Measurements from ENCODE around the gene MBIP.

The MBIP gene

DNA sequence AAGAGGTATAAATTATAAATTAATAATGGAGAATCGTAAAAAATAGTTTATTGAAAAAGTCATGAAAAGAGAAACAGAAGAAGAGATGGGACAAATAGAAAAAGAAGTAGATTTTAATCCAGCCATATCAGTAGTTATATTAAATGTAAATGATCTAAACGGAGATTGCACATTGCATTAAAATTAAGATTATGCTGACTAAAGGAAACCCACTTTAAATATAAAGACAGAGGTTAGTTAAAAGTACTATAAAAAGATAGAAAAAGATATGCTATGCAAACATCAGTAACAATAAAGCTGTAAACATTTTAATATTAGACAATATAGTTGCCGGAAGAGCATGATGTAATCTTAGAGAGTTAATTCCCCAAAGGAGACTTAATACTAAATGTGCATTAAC lies 5.4 kb upstream of the MBIP start:
- Histone ChIP-seq H3K4me3 (ENCODE audit: low read depth, low read length) (no peak overlapping the region), H3K9me3 (ENCODE audit: control insufficient read depth, insufficient read depth, low read depth, low read length) (no peaks in the 10 kb centered on the region), H3K36me3 (ENCODE audit: control insufficient read depth in 2 of 2, insufficient read depth in 1 of 2, low read length in 2 of 2) (no peaks in the 10 kb centered on the region), H3K27ac (ENCODE audit: extremely low read depth, low read depth, low read length) (no peak overlapping the region), H3K4me1 (ENCODE audit: control insufficient read depth, insufficient read depth, low read length) (no peaks in the 10 kb centered on the region)
- ChIA-PET CTCF (no interaction called here), POLR2A (no interaction called here)
- no peak for TF ChIP-seq BCL11B (tag by site-specific recombination; IDR thresholded peaks at IDR 0.05; ENCODE audit: low read depth)
- no peak for TF ChIP-seq ZNF148 (tag by site-specific recombination; IDR thresholded peaks at IDR 0.05; ENCODE audit: borderline replicate concordance)
- TF ChIP-seq ZSCAN16 (tag by site-specific recombination; IDR thresholded peaks at IDR 0.05) = no peak
- no peak for TF ChIP-seq ZNF701 (tag by site-specific recombination; IDR thresholded peaks at IDR 0.05)
- no peak for TF ChIP-seq ZNF354C (tag by site-specific recombination; IDR thresholded peaks at IDR 0.05; ENCODE audit: borderline replicate concordance, low read depth)
- no peak for TF ChIP-seq ZNF341 (tag by site-specific recombination; IDR thresholded peaks at IDR 0.05; ENCODE audit: low read depth)
- no peak for TF ChIP-seq GLIS1 (tag by site-specific recombination; IDR thresholded peaks at IDR 0.05)
- TF ChIP-seq, protein P1, sequence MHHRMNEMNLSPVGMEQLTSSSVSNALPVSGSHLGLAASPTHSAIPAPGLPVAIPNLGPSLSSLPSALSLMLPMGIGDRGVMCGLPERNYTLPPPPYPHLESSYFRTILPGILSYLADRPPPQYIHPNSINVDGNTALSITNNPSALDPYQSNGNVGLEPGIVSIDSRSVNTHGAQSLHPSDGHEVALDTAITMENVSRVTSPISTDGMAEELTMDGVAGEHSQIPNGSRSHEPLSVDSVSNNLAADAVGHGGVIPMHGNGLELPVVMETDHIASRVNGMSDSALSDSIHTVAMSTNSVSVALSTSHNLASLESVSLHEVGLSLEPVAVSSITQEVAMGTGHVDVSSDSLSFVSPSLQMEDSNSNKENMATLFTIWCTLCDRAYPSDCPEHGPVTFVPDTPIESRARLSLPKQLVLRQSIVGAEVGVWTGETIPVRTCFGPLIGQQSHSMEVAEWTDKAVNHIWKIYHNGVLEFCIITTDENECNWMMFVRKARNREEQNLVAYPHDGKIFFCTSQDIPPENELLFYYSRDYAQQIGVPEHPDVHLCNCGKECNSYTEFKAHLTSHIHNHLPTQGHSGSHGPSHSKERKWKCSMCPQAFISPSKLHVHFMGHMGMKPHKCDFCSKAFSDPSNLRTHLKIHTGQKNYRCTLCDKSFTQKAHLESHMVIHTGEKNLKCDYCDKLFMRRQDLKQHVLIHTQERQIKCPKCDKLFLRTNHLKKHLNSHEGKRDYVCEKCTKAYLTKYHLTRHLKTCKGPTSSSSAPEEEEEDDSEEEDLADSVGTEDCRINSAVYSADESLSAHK (tag by site-specific recombination; IDR thresholded peaks at IDR 0.05) = no peak
- no peak for TF ChIP-seq ZNF48 (tag by site-specific recombination; IDR thresholded peaks at IDR 0.05)
- no peak for TF ChIP-seq ZNF112 (tag by site-specific recombination; IDR thresholded peaks at IDR 0.05)
- TF ChIP-seq ZSCAN23 (tag by site-specific recombination; IDR thresholded peaks at IDR 0.05) = no peak
- TF ChIP-seq, protein P2, sequence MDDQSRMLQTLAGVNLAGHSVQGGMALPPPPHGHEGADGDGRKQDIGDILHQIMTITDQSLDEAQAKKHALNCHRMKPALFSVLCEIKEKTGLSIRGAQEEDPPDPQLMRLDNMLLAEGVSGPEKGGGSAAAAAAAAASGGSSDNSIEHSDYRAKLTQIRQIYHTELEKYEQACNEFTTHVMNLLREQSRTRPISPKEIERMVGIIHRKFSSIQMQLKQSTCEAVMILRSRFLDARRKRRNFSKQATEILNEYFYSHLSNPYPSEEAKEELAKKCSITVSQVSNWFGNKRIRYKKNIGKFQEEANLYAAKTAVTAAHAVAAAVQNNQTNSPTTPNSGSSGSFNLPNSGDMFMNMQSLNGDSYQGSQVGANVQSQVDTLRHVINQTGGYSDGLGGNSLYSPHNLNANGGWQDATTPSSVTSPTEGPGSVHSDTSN (CRISPR knock-in tag; IDR thresholded peaks at IDR 0.05) = no peak

DNA sequence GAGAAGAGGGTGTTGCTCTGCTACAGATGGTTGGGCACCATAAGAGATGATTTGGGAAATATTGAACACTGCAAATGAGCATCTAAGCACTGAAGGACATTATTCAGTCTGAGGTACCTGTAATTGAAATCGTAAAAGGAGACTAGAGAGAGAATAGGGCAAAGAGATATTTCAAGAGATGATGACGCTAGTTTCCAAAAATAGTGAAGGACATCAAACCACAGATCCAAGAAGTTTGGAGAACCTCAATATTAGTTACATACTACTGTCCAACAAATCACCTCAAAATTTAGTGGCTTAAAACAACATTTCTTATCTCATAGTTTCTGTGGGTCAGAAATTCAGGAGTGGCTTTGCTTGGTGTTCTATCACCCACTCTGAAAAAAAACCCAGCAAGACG lies 4.5 kb upstream of the MBIP start:
- Histone ChIP-seq H3K27ac (ENCODE audit: extremely low read depth, low read depth, low read length) (no peak overlapping the region), H3K4me1 (ENCODE audit: control insufficient read depth, insufficient read depth, low read length) (no peaks in the 10 kb centered on the region), H3K9me3 (ENCODE audit: control insufficient read depth, insufficient read depth, low read depth, low read length) (no peaks in the 10 kb centered on the region), H3K4me3 (ENCODE audit: low read depth, low read length) (no peak overlapping the region), H3K36me3 (ENCODE audit: control insufficient read depth in 2 of 2, insufficient read depth in 1 of 2, low read length in 2 of 2) (no peaks in the 10 kb centered on the region)
- CTCF ChIA-PET = no interaction called here
- TF ChIP-seq ZIC2 (tag by site-specific recombination; IDR thresholded peaks at IDR 0.05) (no peak), ZNF404 (tag by site-specific recombination; IDR thresholded peaks at IDR 0.05) (no peak), ZNF350 (tag by site-specific recombination; IDR thresholded peaks at IDR 0.05) (no peak), ZNF837 (tag by site-specific recombination; IDR thresholded peaks at IDR 0.05) (no peak), SP3 (tag by site-specific recombination; IDR thresholded peaks at IDR 0.05) (no peak), ZNF549 (tag by site-specific recombination; IDR thresholded peaks at IDR 0.05) (no peak), ZNF558 (tag by site-specific recombination; IDR thresholded peaks at IDR 0.05) (peak; percentile 97)
- TF ChIP-seq, protein P3, sequence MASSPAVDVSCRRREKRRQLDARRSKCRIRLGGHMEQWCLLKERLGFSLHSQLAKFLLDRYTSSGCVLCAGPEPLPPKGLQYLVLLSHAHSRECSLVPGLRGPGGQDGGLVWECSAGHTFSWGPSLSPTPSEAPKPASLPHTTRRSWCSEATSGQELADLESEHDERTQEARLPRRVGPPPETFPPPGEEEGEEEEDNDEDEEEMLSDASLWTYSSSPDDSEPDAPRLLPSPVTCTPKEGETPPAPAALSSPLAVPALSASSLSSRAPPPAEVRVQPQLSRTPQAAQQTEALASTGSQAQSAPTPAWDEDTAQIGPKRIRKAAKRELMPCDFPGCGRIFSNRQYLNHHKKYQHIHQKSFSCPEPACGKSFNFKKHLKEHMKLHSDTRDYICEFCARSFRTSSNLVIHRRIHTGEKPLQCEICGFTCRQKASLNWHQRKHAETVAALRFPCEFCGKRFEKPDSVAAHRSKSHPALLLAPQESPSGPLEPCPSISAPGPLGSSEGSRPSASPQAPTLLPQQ (tag by site-specific recombination; IDR thresholded peaks at IDR 0.05) = no peak
- POLR2A ChIA-PET = no interaction called here
